ENCODE measurements around the gene CDC14A. TPM values are rescaled to one million over a fixed set of nuclear protein-coding genes. Genes with fewer than 3 reads are reported as not detected.

CDC14A gene
- polyA plus RNA-seq, 1 donor from 2014 or later, result 2.7 TPM

GRCh38 chr1:100358210-100358609 lies 5.9 kb downstream of the CDC14A start:
- Histone ChIP-seq H3K9me2 (ENCODE audit: insufficient read depth, low read length) (no peaks in the 10 kb centered on the region), H3K27ac (ENCODE audit: low read length) (no peak overlapping the region), H3K36me3 (ENCODE audit: insufficient read depth, low read length) (no peaks in the 10 kb centered on the region), H3F3A (ENCODE audit: insufficient read depth, low read length, poor library complexity, severe bottlenecking) (no peaks in the 10 kb centered on the region), H2AFZ (ENCODE audit: low read depth, low read length) (no peak overlapping the region), H3K4me2 (ENCODE audit: low read length) (no peak overlapping the region), H4K20me1 (ENCODE audit: insufficient read depth) (no peaks in the 10 kb centered on the region), H3K9ac (ENCODE audit: low read length) (no peak overlapping the region), H3K9me3 (ENCODE audit: low read length) (no peaks in the 10 kb centered on the region), H3K79me2 (replicated peaks; ENCODE audit: insufficient read depth, low read length) (peaks cover 49% of the 10 kb centered on the region), H3K27me3 (ENCODE audit: insufficient read depth, low read depth, low read length) (no peaks in the 10 kb centered on the region), H3K4me3 (ENCODE audit: low read length) (no peak overlapping the region)
- TF ChIP-seq CTCF (IDR thresholded peaks at IDR 0.05; ENCODE audit: poor library complexity, severe bottlenecking) (peak; percentile 17), EZH2 (IDR thresholded peaks at IDR 0.05; ENCODE audit: borderline replicate concordance, insufficient read depth, low read length, poor library complexity, severe bottlenecking) (no peak)

GRCh38 chr1:100359139-100359538 lies 6.8 kb downstream of the CDC14A start:
- Histone ChIP-seq H3K4me3 (ENCODE audit: low read length) (no peak overlapping the region), H3K4me2 (ENCODE audit: low read length) (no peak overlapping the region), H3K9me3 (ENCODE audit: low read length) (no peaks in the 10 kb centered on the region), H3K9ac (ENCODE audit: low read length) (no peak overlapping the region), H2AFZ (ENCODE audit: low read depth, low read length) (no peak overlapping the region), H3K27me3 (ENCODE audit: insufficient read depth, low read depth, low read length) (no peaks in the 10 kb centered on the region), H3K9me2 (ENCODE audit: insufficient read depth, low read length) (no peaks in the 10 kb centered on the region), H4K20me1 (ENCODE audit: insufficient read depth) (no peaks in the 10 kb centered on the region), H3F3A (ENCODE audit: insufficient read depth, low read length, poor library complexity, severe bottlenecking) (no peaks in the 10 kb centered on the region), H3K27ac (ENCODE audit: low read length) (no peak overlapping the region), H3K79me2 (replicated peaks; ENCODE audit: insufficient read depth, low read length) (peaks cover 48% of the 10 kb centered on the region), H3K36me3 (ENCODE audit: insufficient read depth, low read length) (no peaks in the 10 kb centered on the region)
- no peak for TF ChIP-seq TAF1 (IDR thresholded peaks at IDR 0.05; ENCODE audit: low read depth)
- no peak for TF ChIP-seq POLR2AphosphoS5 (IDR thresholded peaks at IDR 0.05)
- TF ChIP-seq, protein P1, sequence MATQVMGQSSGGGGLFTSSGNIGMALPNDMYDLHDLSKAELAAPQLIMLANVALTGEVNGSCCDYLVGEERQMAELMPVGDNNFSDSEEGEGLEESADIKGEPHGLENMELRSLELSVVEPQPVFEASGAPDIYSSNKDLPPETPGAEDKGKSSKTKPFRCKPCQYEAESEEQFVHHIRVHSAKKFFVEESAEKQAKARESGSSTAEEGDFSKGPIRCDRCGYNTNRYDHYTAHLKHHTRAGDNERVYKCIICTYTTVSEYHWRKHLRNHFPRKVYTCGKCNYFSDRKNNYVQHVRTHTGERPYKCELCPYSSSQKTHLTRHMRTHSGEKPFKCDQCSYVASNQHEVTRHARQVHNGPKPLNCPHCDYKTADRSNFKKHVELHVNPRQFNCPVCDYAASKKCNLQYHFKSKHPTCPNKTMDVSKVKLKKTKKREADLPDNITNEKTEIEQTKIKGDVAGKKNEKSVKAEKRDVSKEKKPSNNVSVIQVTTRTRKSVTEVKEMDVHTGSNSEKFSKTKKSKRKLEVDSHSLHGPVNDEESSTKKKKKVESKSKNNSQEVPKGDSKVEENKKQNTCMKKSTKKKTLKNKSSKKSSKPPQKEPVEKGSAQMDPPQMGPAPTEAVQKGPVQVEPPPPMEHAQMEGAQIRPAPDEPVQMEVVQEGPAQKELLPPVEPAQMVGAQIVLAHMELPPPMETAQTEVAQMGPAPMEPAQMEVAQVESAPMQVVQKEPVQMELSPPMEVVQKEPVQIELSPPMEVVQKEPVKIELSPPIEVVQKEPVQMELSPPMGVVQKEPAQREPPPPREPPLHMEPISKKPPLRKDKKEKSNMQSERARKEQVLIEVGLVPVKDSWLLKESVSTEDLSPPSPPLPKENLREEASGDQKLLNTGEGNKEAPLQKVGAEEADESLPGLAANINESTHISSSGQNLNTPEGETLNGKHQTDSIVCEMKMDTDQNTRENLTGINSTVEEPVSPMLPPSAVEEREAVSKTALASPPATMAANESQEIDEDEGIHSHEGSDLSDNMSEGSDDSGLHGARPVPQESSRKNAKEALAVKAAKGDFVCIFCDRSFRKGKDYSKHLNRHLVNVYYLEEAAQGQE (IDR thresholded peaks at IDR 0.05; ENCODE audit: borderline replicate concordance), result no peak
- no peak for TF ChIP-seq MXI1 (conservative IDR thresholded peaks at IDR 0.05; ENCODE audit: poor library complexity, severe bottlenecking)
- no peak for TF ChIP-seq CTCF (IDR thresholded peaks at IDR 0.05; ENCODE audit: poor library complexity, severe bottlenecking)
- no peak for TF ChIP-seq EZH2 (IDR thresholded peaks at IDR 0.05; ENCODE audit: borderline replicate concordance, insufficient read depth, low read length, poor library complexity, severe bottlenecking)
- no peak for TF ChIP-seq EP300 (conservative IDR thresholded peaks at IDR 0.05; ENCODE audit: poor library complexity, severe bottlenecking)
- TF ChIP-seq RAD21 (conservative IDR thresholded peaks at IDR 0.05), result no peak
- no peak for TF ChIP-seq SMC3 (conservative IDR thresholded peaks at IDR 0.05; ENCODE audit: poor library complexity)
